Small intestine (tissue), 7 donors: Measurements from ENCODE around the gene DUSP10. TPM values are rescaled to one million over a fixed set of nuclear protein-coding genes. Genes with fewer than 3 reads are reported as not detected.
A peak's percentile ranks its signal among the peaks of the same experiment; 100 is the strongest.

Experiments used
- DNase-seq, 2 donors: peaks; one replicate each; pipeline versions ENCODE4 v3.0.0 to v3.0.0-alpha.2; 2013
- FAIRE-seq: peaks from 2 replicates; lab custom pipeline; 2012; peaks lifted over from hg19 to GRCh38; lab: Jason Lieb, UNC
- H3K27ac ChIP-seq, 3 donors: one replicate each; pipeline ENCODE4 v1.5.1; 2013; ENCODE audit warnings: low read length in 2 of 3, mild to moderate bottlenecking in 2 of 3, control low read depth in 1 of 3, inconsistent platforms in 1 of 3, low read depth in 1 of 3, moderate library complexity in 1 of 3
- H3K27me3 ChIP-seq, 3 donors: one replicate each; pipeline ENCODE4 v1.6.1; 2013; ENCODE audit warnings: low read length in 3 of 3, inconsistent platforms in 1 of 3; ENCODE audit not compliant: control insufficient read depth in 3 of 3, insufficient read depth in 3 of 3
- H3K36me3 ChIP-seq, 3 donors: one replicate each; pipeline ENCODE4 v1.6.1; 2013; ENCODE audit warnings: low read length in 3 of 3, inconsistent platforms in 1 of 3, low read depth in 1 of 3, mild to moderate bottlenecking in 1 of 3, moderate library complexity in 1 of 3; ENCODE audit not compliant: control insufficient read depth in 3 of 3, insufficient read depth in 2 of 3
- H3K4me1 ChIP-seq, 3 donors: one replicate each; pipeline ENCODE4 v1.6.1; 2013; ENCODE audit warnings: low read length in 2 of 3, inconsistent platforms in 1 of 3, low read depth in 1 of 3, mild to moderate bottlenecking in 1 of 3, moderate library complexity in 1 of 3; ENCODE audit not compliant: control insufficient read depth in 3 of 3, insufficient read depth in 2 of 3
- H3K4me3 ChIP-seq, 3 donors: one replicate each; pipeline ENCODE4 v1.5.1; 2013; ENCODE audit warnings: low read length in 3 of 3, control low read depth in 1 of 3, inconsistent platforms in 1 of 3, low read depth in 1 of 3, mild to moderate bottlenecking in 1 of 3, moderate library complexity in 1 of 3
- H3K9me3 ChIP-seq, 2 donors: one replicate each; pipeline ENCODE4 v1.6.1; 2013; ENCODE audit warnings: low read depth in 1 of 2, low read length in 1 of 2; ENCODE audit not compliant: control insufficient read depth in 2 of 2, insufficient read depth in 1 of 2
- WGBS, 3 donors: extraction: QIAGEN DNeasy Blood & Tissue Kit; methylation state at CpG; one replicate each; pipeline ENCODE4 v1.1.7; 2013; 5-methylcytosine and 5-hydroxymethylcytosine counted together
- polyA plus RNA-seq, 4 donors: library from polyadenylated mRNA; stranded (reverse) in 3 of 4; unstranded in 1 of 4; fragments of 200-250 nt in 3 of 4; fragments of 120-200 nt in 1 of 4; gene quantifications; one replicate each; pipeline versions ENCODE4 v1.2.1 to v1.2.3, GENCODE V29; 2013
- donor health status: healthy with polysubstance abuse.
- donor health status: control.
- donor health status: control.
- donor health status: Bipolar disorder and iron deficiency.
- donor health status: healthy.

DUSP10 gene
- polyA plus RNA-seq, 4 donors = 1.1 to 4.4 (median 2.1) TPM

DNA sequence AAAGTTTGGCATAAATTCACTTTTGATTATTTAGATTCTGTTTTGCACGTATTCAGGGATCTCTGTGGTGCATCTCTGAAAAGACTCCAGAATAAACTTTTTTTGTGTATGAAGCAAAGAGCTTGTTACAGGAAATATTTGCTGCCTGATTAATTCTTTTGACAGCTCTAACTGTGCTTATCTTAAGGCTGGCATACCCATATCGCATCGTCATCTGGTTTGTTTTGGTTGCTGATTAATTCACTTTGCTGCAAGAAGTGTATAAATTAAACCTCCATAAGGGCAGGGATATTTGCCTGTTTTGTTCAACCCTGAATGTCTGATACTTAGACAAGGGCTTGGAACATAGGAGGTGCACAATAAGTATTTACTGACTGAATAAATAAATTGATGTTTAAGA, 17.5 kb upstream of the DUSP10 start:
- H3K9me3 ChIP-seq = no peaks in the 10 kb centered on the region
- DNase-seq = no peak
- 73 to 80% (median 77%) methylated on average over 3 of the region's 3 CpGs for WGBS, 3 donors
- no peaks in the 10 kb centered on the region for H3K4me1 ChIP-seq
- no peak overlapping the region for H3K4me3 ChIP-seq
- H3K36me3 ChIP-seq = no peaks in the 10 kb centered on the region
- H3K27ac ChIP-seq = no peak overlapping the region
- no peak for FAIRE-seq
- H3K27me3 ChIP-seq = no peaks in the 10 kb centered on the region

DNA sequence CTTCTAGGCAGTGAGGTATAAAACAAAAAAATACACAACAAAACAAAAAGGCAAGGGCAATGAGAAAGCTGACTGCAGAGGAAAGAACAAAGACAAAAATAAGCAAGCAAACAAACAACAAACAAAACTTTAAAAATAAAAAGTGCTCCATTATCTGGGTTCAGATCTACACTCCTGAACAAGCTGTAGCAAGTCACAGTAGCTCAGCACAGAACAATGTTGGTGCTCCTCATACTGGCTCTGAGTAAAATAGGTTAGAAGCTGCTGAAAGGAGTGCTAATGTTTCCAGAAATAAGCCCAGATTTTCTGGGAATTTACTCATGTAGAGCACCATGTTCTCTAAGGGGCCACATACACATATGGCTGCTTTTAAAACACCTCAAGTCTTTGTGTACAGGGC, 16.6 kb upstream of the DUSP10 start:
- no peak overlapping the region for H3K27ac ChIP-seq
- H3K4me3 ChIP-seq = no peak overlapping the region
- DNase-seq (no peak), FAIRE-seq (no peak)
- H3K9me3 ChIP-seq = no peaks in the 10 kb centered on the region
- H3K4me1 ChIP-seq = no peaks in the 10 kb centered on the region
- H3K36me3 ChIP-seq = no peaks in the 10 kb centered on the region
- H3K27me3 ChIP-seq = no peaks in the 10 kb centered on the region

DNA sequence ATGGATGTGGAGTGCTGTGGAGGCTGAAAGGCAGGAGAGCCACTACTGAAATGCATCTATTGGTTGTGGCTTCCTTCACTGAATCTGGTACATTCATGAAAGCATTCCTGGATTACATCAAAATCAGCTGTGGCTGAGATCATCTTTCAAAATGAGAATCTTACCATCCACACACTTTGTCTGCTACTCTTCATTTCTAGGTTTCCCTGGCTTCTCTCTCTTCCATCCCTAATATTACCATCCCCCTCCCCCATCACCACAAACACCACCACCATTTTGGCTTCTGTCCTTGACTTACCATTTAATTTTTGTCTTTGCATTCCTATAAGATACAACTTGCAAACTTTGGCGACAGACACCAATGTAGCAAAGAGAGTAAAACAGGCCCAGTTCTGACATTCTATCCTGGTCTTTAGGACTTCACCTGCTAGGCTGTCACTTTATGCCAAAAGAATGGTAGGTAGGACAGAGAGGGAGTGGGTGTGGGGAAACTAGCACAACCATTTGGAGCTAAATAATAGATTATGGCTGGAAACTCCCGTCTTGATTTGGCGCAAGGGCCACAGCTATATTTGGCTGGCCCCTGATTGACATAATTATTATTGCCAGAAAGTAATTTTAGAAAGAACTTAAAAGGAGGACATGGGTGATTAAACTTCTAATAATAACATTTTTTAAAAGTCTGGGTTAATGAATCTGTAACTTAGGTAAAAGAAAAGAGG, 15.1 kb upstream of the DUSP10 start:
- H3K4me3 ChIP-seq = no peak overlapping the region
- no peaks in the 10 kb centered on the region for H3K36me3 ChIP-seq
- no peak for DNase-seq
- no peak overlapping the region for H3K27ac ChIP-seq
- H3K9me3 ChIP-seq = no peaks in the 10 kb centered on the region
- no peak for FAIRE-seq
- no peaks in the 10 kb centered on the region for H3K27me3 ChIP-seq
- 90 to 97% (median 95%) methylated on average over 3 of the region's 3 CpGs for WGBS, 3 donors
- no peaks in the 10 kb centered on the region for H3K4me1 ChIP-seq

DNA sequence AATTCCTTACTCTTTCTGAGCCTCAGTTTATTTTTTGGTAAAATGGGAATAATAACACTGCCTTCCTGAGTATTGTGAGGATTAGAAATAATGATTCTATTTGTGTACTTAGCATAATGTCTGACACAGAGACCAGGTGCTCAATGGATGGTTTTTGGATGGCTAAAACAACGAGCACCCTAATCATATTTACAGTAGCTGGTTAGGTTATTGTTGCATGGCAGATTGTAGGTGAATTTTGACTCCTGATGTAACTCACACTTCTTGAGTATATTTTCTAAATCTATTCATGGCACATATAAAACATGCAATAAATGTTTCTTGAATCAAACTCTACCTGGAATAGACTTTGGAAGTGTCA, 11.9 kb upstream of the DUSP10 start:
- H3K27ac ChIP-seq = no peak overlapping the region
- no peak overlapping the region for H3K4me3 ChIP-seq
- FAIRE-seq = no peak
- H3K27me3 ChIP-seq = no peaks in the 10 kb centered on the region
- WGBS, 3 donors = 55 to 83% (median 77%) methylated on average over 1 of the region's 1 CpG
- H3K4me1 ChIP-seq = no peaks in the 10 kb centered on the region
- no peaks in the 10 kb centered on the region for H3K36me3 ChIP-seq
- DNase-seq = no peak
- H3K9me3 ChIP-seq = no peaks in the 10 kb centered on the region

DNA sequence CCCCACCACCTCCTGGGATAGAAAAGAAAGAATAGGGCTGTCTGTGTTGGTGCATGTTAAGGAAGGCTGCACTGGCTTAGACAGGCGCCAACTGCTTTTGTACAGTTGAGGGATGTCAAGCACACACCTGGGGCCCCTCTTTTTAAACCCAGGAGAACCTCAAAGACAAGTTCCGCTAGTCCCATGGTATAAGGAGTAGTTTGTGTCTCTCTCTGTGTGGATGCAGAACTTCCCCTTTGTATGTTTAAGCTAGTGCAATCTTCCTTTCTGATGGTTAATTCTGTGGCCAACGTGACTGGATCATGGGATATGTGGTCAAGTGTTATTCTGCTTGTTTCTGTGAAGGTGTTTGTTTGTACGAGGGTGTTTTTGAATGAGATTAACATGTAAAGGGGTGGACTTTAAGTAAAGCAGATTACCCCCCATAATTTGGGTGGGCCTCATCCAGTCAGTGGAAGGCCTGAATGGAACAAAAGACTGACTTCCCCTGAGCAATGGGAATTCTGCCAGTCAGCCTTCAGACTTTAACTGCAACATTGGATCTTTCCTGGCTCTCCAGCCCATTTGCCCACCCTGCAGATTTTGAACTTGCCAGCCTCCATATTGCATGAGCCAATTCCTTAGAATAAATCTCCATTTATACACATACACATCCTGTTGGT, 9.5 kb upstream of the DUSP10 start:
- FAIRE-seq = no peak
- DNase-seq = no peak
- Histone ChIP-seq H3K4me3 (no peak overlapping the region), H3K27me3 (peaks cover 0 to 2% (median 0%) of the 10 kb centered on the region in 3 donors), H3K4me1 (no peaks in the 10 kb centered on the region), H3K9me3 (no peaks in the 10 kb centered on the region), H3K36me3 (no peaks in the 10 kb centered on the region), H3K27ac (no peak overlapping the region)
- 83 to 88% (median 83%) methylated on average over 4 of the region's 4 CpGs for WGBS, 3 donors

DNA sequence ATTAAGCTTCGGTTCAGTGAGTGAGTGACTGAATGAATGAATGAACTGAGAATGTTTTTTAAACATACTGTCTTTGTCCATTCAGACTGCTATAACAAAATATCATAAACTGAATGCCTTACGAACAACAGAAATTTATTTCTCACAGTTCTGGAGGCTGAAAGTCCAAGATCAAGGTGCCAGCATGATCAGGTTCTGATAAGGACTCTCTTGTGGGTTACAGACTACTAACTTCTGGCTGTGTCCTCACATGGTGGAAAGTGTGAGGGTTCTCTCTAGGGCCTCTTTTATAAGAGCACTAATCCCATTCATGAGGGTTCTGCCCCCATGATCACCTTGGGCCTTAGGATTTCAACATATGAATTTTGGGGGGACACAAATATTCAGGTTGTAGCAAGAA, 7.1 kb upstream of the DUSP10 start:
- H3K27me3 ChIP-seq = peaks cover 0 to 5% (median 0%) of the 10 kb centered on the region in 3 donors
- no peaks in the 10 kb centered on the region for H3K9me3 ChIP-seq
- DNase-seq = no peak
- no peak for FAIRE-seq
- no peaks in the 10 kb centered on the region for H3K36me3 ChIP-seq
- no peaks in the 10 kb centered on the region for H3K4me1 ChIP-seq
- 71 to 93% (median 86%) methylated on average over 2 of the region's 2 CpGs for WGBS, 3 donors
- no peak overlapping the region for H3K4me3 ChIP-seq
- no peak overlapping the region for H3K27ac ChIP-seq

DNA sequence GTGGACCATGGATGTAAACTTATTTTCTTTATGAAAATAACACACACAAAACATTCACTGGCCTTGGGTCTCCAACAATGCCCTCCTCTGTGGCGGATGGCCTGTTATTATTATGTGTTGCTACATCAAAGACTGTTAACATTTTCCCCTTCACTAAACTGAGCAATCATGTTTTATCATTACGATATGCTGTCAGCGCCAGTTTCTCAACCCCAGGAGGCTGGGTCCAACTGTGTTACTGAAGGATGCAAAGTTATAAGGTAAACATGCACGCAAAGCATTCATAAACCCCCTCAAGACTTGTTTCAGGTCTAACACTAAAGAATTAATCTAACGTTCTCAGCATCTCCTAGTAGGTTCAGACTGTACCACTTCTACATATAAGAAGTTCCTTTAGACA, 6.0 kb upstream of the DUSP10 start:
- no peak for DNase-seq
- H3K9me3 ChIP-seq = no peaks in the 10 kb centered on the region
- H3K27ac ChIP-seq = no peak overlapping the region
- peaks cover 0 to 4% (median 0%) of the 10 kb centered on the region in 3 donors for H3K4me1 ChIP-seq
- 62 to 82% (median 79%) methylated on average over 5 of the region's 5 CpGs for WGBS, 3 donors
- no peaks in the 10 kb centered on the region for H3K36me3 ChIP-seq
- no peak overlapping the region for H3K4me3 ChIP-seq
- FAIRE-seq = no peak
- H3K27me3 ChIP-seq = peaks cover 0 to 12% (median 0%) of the 10 kb centered on the region in 3 donors

DNA sequence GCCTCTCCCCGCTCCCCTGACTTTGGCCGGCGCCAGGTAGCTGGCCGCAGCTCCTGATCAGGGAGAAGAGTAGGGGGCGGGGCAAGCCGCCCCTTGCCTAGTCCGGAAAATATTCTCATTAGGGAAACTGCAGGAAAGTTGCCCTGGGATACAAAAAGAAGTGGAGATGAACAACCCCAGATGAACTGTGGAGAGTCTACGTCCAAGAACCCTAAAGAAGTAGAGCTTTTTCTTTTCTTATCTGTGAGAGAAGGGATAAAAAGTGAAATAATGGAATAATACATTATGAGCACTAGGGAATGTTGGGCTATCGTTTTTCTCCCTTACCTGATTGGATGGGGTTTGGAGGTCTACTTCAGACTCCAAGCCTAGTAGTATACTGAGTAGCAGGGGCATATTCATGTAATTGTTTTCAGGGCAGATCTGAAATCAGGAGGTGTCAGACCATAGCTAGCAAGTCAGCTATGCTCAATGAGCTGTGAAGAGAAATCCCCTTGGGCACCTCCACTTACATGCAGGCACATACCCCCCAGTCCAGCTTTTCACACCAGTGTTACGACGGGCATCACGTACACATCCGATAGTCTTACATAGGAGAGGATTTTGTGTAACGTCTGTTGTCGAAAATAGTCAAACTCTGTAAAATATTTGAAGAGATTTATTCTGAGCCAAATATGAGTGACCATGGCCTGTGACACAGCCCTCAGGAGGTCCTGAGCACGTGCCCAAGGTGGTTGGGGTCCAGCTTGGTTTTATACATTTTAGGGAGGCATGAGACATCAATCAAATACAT, 1.7 kb upstream of the DUSP10 start:
- H3K4me3 ChIP-seq = peak overlapping the region; percentile 60 to 84 (median 66)
- DNase-seq = peak in 1 of 2 donors; percentile 60
- peaks cover 0 to 5% (median 0%) of the 10 kb centered on the region in 3 donors for H3K36me3 ChIP-seq
- no peak for FAIRE-seq
- 23 to 34% (median 32%) methylated on average over 16 of the region's 16 CpGs for WGBS, 3 donors
- H3K27me3 ChIP-seq = peaks cover 0 to 33% (median 0%) of the 10 kb centered on the region in 3 donors
- H3K27ac ChIP-seq = peak overlapping the region; percentile 73 to 100 (median 90)
- H3K4me1 ChIP-seq = peaks cover 3 to 4% (median 4%) of the 10 kb centered on the region in 3 donors
- H3K9me3 ChIP-seq = no peaks in the 10 kb centered on the region
